ENCODE results near the gene ORAI2. TPM values are rescaled to one million over a fixed set of nuclear protein-coding genes. Genes with fewer than 3 reads are reported as not detected.

The ORAI2 gene
- total RNA-seq, 4 donors from 2014 or later: 11.4 to 31.6 (median 26.6) TPM

GRCh38 chr7:102395592-102395872, 37.8 kb upstream of the ORAI2 start:
- no peak for TF ChIP-seq CTCF (IDR thresholded peaks at IDR 0.05)
- DNase-seq (ENCODE audit: low spot score) (no peak), ATAC-seq (ENCODE audit: low FRiP score) (no peak)

- TF ChIP-seq CTCF (IDR thresholded peaks at IDR 0.05): no peak
- DNase-seq (ENCODE audit: low spot score): peak; percentile 32
- peak; percentile 90 for ATAC-seq (ENCODE audit: low FRiP score)
Observed at GRCh38 chr7:102395873-102396709, 37.3 kb upstream of the ORAI2 start, which contains the start of gene PRKRIP1. Gene PRKRIP1 (plus strand): TSS chr7:102396363. CDS start chr7:102396412, 49 bp downstream.

GRCh38 chr7:102396710-102397019, 36.7 kb upstream of the ORAI2 start:
- no peak for TF ChIP-seq CTCF (IDR thresholded peaks at IDR 0.05)
- DNase-seq (ENCODE audit: low spot score): no peak
- ATAC-seq (ENCODE audit: low FRiP score): no peak

- TF ChIP-seq CTCF (IDR thresholded peaks at IDR 0.05): no peak
- DNase-seq (ENCODE audit: low spot score) (no peak), ATAC-seq (ENCODE audit: low FRiP score) (no peak)
Observed at GRCh38 chr7:102398543-102398942, 34.8 kb upstream of the ORAI2 start.

- DNase-seq (ENCODE audit: low spot score): no peak
- ATAC-seq (ENCODE audit: low FRiP score): no peak
- TF ChIP-seq CTCF (IDR thresholded peaks at IDR 0.05): no peak
Observed at GRCh38 chr7:102400360-102400759, 33.0 kb upstream of the ORAI2 start.

- ATAC-seq (ENCODE audit: low FRiP score): no peak
- no peak for TF ChIP-seq CTCF (IDR thresholded peaks at IDR 0.05)
- DNase-seq (ENCODE audit: low spot score): no peak
Observed at GRCh38 chr7:102403563-102403962, 29.8 kb upstream of the ORAI2 start.
